Measurements from ENCODE around the gene ZNF227. TPM values are rescaled to one million over a fixed set of nuclear protein-coding genes. Genes with fewer than 3 reads are reported as not detected.

The ZNF227 gene
- total RNA-seq: 17.1 and 20.2 TPM in 2 replicates

GRCh38 chr19:44212250-44212865 is at the start of gene ZNF227:
TSS of gene ZNF227 (plus strand) at chr19:44212532. CDS start at chr19:44217793, 5,261 bp downstream.

GRCh38 chr19:44164673-44165512 is 47.4 kb upstream of the ZNF227 start, which contains the start of gene ZNF226:
TSS of gene ZNF226 (plus strand) at chr19:44165100. CDS start at chr19:44170081, 4,981 bp downstream.

Other genes starting within 250 kb of the ZNF227 start
- 8.9 TPM in 2 replicates for gene ZNF155, start 228.3 kb upstream of the ZNF227 start, total RNA-seq
- gene ZNF230, start 209.6 kb upstream of the ZNF227 start, total RNA-seq: 2.5 and 5.3 TPM in 2 replicates
- 5.0 and 7.7 TPM in 2 replicates for gene ZNF222, start 187.2 kb upstream of the ZNF227 start, total RNA-seq
- 4.7 and 5.3 TPM in 2 replicates for gene ZNF223, start 160.5 kb upstream of the ZNF227 start, total RNA-seq
- 3.0 and 3.3 TPM in 2 replicates for gene ZNF284, start 140.4 kb upstream of the ZNF227 start, total RNA-seq
- 25.1 and 35.9 TPM in 2 replicates for gene ZNF224, start 118.2 kb upstream of the ZNF227 start, total RNA-seq
- gene ZNF225, start 99.1 kb upstream of the ZNF227 start, total RNA-seq: 6.5 TPM in 2 replicates
- gene ZNF234, start 71.0 kb upstream of the ZNF227 start, total RNA-seq: 13.7 and 17.2 TPM in 2 replicates
- 16.3 and 22.9 TPM in 2 replicates for gene ZNF226, start 47.4 kb upstream of the ZNF227 start, total RNA-seq
- gene ZNF233, start 47.4 kb downstream of the ZNF227 start, total RNA-seq: 0.83 and 0.89 TPM in 2 replicates
- 3.1 and 4.5 TPM in 2 replicates for gene ZNF235, start 92.5 kb downstream of the ZNF227 start, total RNA-seq
- 9.2 and 10.1 TPM in 2 replicates for gene ZNF112, start 144.1 kb downstream of the ZNF227 start, total RNA-seq
- gene ZNF285, start 189.1 kb downstream of the ZNF227 start, total RNA-seq: 3.7 and 5.6 TPM in 2 replicates
- gene ZNF229, start 235.9 kb downstream of the ZNF227 start, total RNA-seq: 10.5 and 11.6 TPM in 2 replicates